ENCODE measurements around the gene PIP5K1B. TPM values are rescaled to one million over a fixed set of nuclear protein-coding genes. Genes with fewer than 3 reads are reported as not detected.

PIP5K1B gene
- total and polyA plus RNA-seq, 2 donors (not counting 1 experiment from before 2014, with no cell fraction given), result under 0.01 to 0.03 TPM

DNA sequence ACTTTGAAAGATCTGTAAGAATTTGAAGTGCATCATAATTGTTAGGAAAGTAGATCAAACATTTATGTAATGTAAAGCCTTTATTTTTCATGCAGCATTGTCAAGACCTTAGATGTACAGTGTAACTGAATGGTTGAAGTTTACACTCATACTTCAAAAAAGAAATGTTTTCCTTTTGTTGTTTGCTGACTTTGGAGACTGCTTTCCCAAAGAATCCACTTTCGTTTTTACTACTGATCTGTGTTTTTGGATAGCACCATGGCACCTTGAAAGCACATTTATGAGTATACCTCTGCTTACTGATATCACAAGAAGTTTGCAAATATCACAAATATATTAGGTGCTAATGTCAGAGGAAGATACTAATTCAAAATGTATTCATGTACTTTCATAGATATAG lies 50.0 kb downstream of the PIP5K1B start:
- H4K20me1 ChIP-seq (ENCODE audit: control insufficient read depth, extremely low read depth, insufficient read depth, low read length), result no peaks in the 10 kb centered on the region
- no peaks in the 10 kb centered on the region for H3K79me2 ChIP-seq (ENCODE audit: control insufficient read depth, insufficient read depth, low read length)
- no peaks in the 10 kb centered on the region for H3K27me3 ChIP-seq (ENCODE audit: control insufficient read depth, insufficient read depth, low read length)
- H3K9ac ChIP-seq (ENCODE audit: insufficient read depth, low read length), result no peak overlapping the region
- no peak overlapping the region for H3K4me3 ChIP-seq (replicated peaks in 1 of 4; ENCODE audit: control extremely low read depth in 1 of 4, insufficient read depth in 1 of 4, low read depth in 3 of 4, low read length in 4 of 4)
- TF ChIP-seq EZH2 (IDR thresholded peaks at IDR 0.05; ENCODE audit: low read length, missing control alignments), result no peak
- TF ChIP-seq, protein P1, sequence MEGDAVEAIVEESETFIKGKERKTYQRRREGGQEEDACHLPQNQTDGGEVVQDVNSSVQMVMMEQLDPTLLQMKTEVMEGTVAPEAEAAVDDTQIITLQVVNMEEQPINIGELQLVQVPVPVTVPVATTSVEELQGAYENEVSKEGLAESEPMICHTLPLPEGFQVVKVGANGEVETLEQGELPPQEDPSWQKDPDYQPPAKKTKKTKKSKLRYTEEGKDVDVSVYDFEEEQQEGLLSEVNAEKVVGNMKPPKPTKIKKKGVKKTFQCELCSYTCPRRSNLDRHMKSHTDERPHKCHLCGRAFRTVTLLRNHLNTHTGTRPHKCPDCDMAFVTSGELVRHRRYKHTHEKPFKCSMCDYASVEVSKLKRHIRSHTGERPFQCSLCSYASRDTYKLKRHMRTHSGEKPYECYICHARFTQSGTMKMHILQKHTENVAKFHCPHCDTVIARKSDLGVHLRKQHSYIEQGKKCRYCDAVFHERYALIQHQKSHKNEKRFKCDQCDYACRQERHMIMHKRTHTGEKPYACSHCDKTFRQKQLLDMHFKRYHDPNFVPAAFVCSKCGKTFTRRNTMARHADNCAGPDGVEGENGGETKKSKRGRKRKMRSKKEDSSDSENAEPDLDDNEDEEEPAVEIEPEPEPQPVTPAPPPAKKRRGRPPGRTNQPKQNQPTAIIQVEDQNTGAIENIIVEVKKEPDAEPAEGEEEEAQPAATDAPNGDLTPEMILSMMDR (conservative IDR thresholded peaks at IDR 0.05 in 1 of 2, IDR thresholded peaks at IDR 0.05 in 1 of 2; ENCODE audit: low read depth in 1 of 2, low read length in 2 of 2), result no peak
- H3K4me1 ChIP-seq (ENCODE audit: control insufficient read depth, extremely low read depth, insufficient read depth, low read length), result no peaks in the 10 kb centered on the region
- no peak for DNase-seq (ENCODE audit: low read depth in 2 of 2)
- no peaks in the 10 kb centered on the region for H3K36me3 ChIP-seq (ENCODE audit: control insufficient read depth, insufficient read depth, low read length)
- H3K4me2 ChIP-seq (ENCODE audit: extremely low read depth, insufficient read depth, low read length), result no peak overlapping the region
- no peaks in the 10 kb centered on the region for H3K9me3 ChIP-seq (ENCODE audit: control insufficient read depth, insufficient read depth, low read depth, low read length)
- H3K27ac ChIP-seq (ENCODE audit: insufficient read depth, low read length), result no peak overlapping the region
- no peak overlapping the region for H2AFZ ChIP-seq (ENCODE audit: low read length)

DNA sequence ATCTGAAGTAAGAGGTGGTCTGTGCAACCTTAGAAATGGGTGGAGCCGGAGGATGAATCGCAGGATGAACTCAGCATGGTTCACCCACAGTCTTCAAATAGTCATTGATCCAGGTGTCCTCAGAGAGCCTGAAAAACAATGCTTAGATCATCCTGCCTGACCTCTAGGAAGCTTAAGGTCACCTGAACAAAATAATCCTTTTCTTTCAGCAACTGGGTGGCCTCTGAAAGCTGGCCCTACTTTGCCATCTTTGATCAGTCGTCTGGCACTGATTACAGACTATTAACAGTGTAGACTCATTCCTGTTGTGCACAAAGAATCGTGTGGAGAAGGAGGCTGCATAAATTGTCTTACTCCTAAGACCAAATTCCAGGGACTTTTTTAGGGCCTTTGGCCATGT lies 50.7 kb downstream of the PIP5K1B start:
- Histone ChIP-seq H3K4me3 (replicated peaks in 1 of 4; ENCODE audit: control extremely low read depth in 1 of 4, insufficient read depth in 1 of 4, low read depth in 3 of 4, low read length in 4 of 4) (no peak overlapping the region), H3K36me3 (ENCODE audit: control insufficient read depth, insufficient read depth, low read length) (no peaks in the 10 kb centered on the region), H2AFZ (ENCODE audit: low read length) (no peak overlapping the region), H3K79me2 (ENCODE audit: control insufficient read depth, insufficient read depth, low read length) (no peaks in the 10 kb centered on the region), H3K9ac (ENCODE audit: insufficient read depth, low read length) (no peak overlapping the region), H3K4me2 (ENCODE audit: extremely low read depth, insufficient read depth, low read length) (no peak overlapping the region), H4K20me1 (ENCODE audit: control insufficient read depth, extremely low read depth, insufficient read depth, low read length) (no peaks in the 10 kb centered on the region), H3K27ac (ENCODE audit: insufficient read depth, low read length) (no peak overlapping the region), H3K4me1 (ENCODE audit: control insufficient read depth, extremely low read depth, insufficient read depth, low read length) (no peaks in the 10 kb centered on the region), H3K27me3 (ENCODE audit: control insufficient read depth, insufficient read depth, low read length) (no peaks in the 10 kb centered on the region), H3K9me3 (ENCODE audit: control insufficient read depth, insufficient read depth, low read depth, low read length) (no peaks in the 10 kb centered on the region)
- TF ChIP-seq EZH2 (IDR thresholded peaks at IDR 0.05; ENCODE audit: low read length, missing control alignments), result no peak
- TF ChIP-seq, protein P1 (conservative IDR thresholded peaks at IDR 0.05 in 1 of 2, IDR thresholded peaks at IDR 0.05 in 1 of 2; ENCODE audit: low read depth in 1 of 2, low read length in 2 of 2), result no peak
- no peak for DNase-seq (ENCODE audit: low read depth in 2 of 2)

DNA sequence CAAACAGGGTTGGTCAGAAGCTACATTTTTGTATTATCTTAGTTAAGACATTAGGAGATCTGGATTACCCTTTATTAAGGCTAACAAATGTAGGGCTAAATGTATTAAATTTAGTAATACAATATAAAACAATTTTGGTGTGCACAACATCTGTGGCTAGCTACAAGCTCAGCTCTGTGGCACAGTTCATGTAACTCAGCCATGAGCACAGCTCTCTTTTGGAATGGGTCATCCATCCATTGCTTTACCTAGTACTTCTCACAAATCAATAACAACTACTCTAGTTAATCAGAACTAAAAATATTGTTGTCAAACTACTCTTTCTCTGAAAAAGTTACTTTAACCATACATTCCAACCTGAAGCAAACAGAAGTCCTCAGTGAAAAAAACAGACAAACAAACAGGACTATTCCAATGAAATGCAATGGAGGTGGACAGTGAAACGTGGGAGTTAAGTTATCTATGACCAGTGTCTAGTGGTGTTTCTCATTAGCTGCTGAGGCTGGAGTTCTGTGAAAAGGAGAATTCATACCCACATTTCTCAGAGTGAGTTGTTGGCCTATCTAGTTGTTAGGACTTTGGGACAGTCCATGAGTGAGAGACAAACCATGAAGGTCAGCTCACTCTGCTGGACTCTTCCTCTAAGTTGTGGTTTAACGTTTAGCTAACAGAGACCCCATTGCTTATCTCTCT lies 55.1 kb downstream of the PIP5K1B start:
- DNase-seq (ENCODE audit: low read depth in 2 of 2), result no peak
- Histone ChIP-seq H3K27me3 (ENCODE audit: control insufficient read depth, insufficient read depth, low read length) (no peaks in the 10 kb centered on the region), H3K27ac (ENCODE audit: insufficient read depth, low read length) (no peak overlapping the region), H2AFZ (ENCODE audit: low read length) (no peak overlapping the region), H4K20me1 (ENCODE audit: control insufficient read depth, extremely low read depth, insufficient read depth, low read length) (no peaks in the 10 kb centered on the region), H3K4me3 (replicated peaks in 1 of 4; ENCODE audit: control extremely low read depth in 1 of 4, insufficient read depth in 1 of 4, low read depth in 3 of 4, low read length in 4 of 4) (no peak overlapping the region), H3K79me2 (ENCODE audit: control insufficient read depth, insufficient read depth, low read length) (no peaks in the 10 kb centered on the region), H3K4me1 (ENCODE audit: control insufficient read depth, extremely low read depth, insufficient read depth, low read length) (no peaks in the 10 kb centered on the region), H3K36me3 (ENCODE audit: control insufficient read depth, insufficient read depth, low read length) (no peaks in the 10 kb centered on the region), H3K9me3 (ENCODE audit: control insufficient read depth, insufficient read depth, low read depth, low read length) (no peaks in the 10 kb centered on the region), H3K9ac (ENCODE audit: insufficient read depth, low read length) (no peak overlapping the region), H3K4me2 (ENCODE audit: extremely low read depth, insufficient read depth, low read length) (no peak overlapping the region)
- TF ChIP-seq EZH2 (IDR thresholded peaks at IDR 0.05; ENCODE audit: low read length, missing control alignments), result no peak
- TF ChIP-seq, protein P1 (conservative IDR thresholded peaks at IDR 0.05 in 1 of 2, IDR thresholded peaks at IDR 0.05 in 1 of 2; ENCODE audit: low read depth in 1 of 2, low read length in 2 of 2), result no peak

Data from fibroblast of lung (primary cell).